SK-MEL-5 (cell line): ENCODE measurements around the gene LSMEM2. TPM values are rescaled to one million over a fixed set of nuclear protein-coding genes. Genes with fewer than 3 reads are reported as not detected.
A peak's percentile ranks its signal among the peaks of the same experiment; 100 is the strongest.

Source experiments
- DNase-seq: peaks from one replicate; pipeline ENCODE4 v3.0.0-alpha.2; 2016; ENCODE audit warnings: low read depth, low spot score
- in situ Hi-C: cut with HindIII; loops from 2 replicates; pipeline ENCODE4 v1.10.0; 2016; ENCODE audit warnings: low sequenced_read_pairs, high pct_unique_total_duplicates, low pct_unique_long_range_greater_than_20kb
- polyA plus RNA-seq, 2 experiments: library from polyadenylated mRNA; depleted of rRNA; stranded (reverse); fragments of >200 nt; gene quantifications; 2 replicates each; pipeline ENCODE4 v1.2.3, GENCODE V29; 2015
- total RNA-seq: library from RNA; depleted of rRNA; stranded (reverse); fragments of >200 nt; shearing (Covaris generic); gene quantifications from 2 replicates; pipeline ENCODE4 v1.2.3, GENCODE V29; 2014; rRNA removed

Gene LSMEM2
- total RNA-seq = not detected in 2 replicates
- polyA plus RNA-seq (2015; cell fraction: cytosol; rRNA removed) = not detected in 2 replicates
- 0.12 TPM in 1 of 2 replicates, not detected in the other for polyA plus RNA-seq (2015; cell fraction: nucleus; rRNA removed)

GRCh38 chr3:50278880-50279224 is at the start of gene LSMEM2:
LSMEM2 (plus strand) TSS chr3:50279087; CDS start chr3:50279114, 27 bp downstream.
- in situ Hi-C loops = no loop called here
- DNase-seq = no peak

GRCh38 chr3:50229490-50229889 is 49.4 kb upstream of the LSMEM2 start:
- no peak for DNase-seq
- in situ Hi-C loops = no loop called here

GRCh38 chr3:50230104-50230793 is 48.6 kb upstream of the LSMEM2 start:
- in situ Hi-C loops = no loop called here
- DNase-seq = no peak

GRCh38 chr3:50230794-50231125 is 48.1 kb upstream of the LSMEM2 start:
- in situ Hi-C loops = no loop called here
- DNase-seq = no peak

- in situ Hi-C loops = no loop called here
- no peak for DNase-seq
Observed at GRCh38 chr3:50231581-50231980, 47.3 kb upstream of the LSMEM2 start.

- in situ Hi-C loops = no loop called here
- DNase-seq = no peak
Observed at GRCh38 chr3:50232303-50232702, 46.6 kb upstream of the LSMEM2 start.

- in situ Hi-C loops = no loop called here
Observed at GRCh38 chr3:50233176-50233575, 45.7 kb upstream of the LSMEM2 start.

GRCh38 chr3:50235716-50236483 is 43.0 kb upstream of the LSMEM2 start, which contains the start of gene GNAI2:
GNAI2 (plus strand) TSS chr3:50236204; CDS start chr3:50236336, 132 bp downstream.
- in situ Hi-C loops = no loop called here
- DNase-seq = peak; percentile 98

More at GRCh38 chr3:50233176-50233575, 45.7 kb upstream of the LSMEM2 start:
- no peak for DNase-seq

- no peak for DNase-seq
- in situ Hi-C loops = no loop called here
Observed at GRCh38 chr3:50236484-50237132, 42.3 kb upstream of the LSMEM2 start.

GRCh38 chr3:50237133-50237651 is 41.7 kb upstream of the LSMEM2 start:
- DNase-seq = no peak
- in situ Hi-C loops = no loop called here

- in situ Hi-C loops = no loop called here
Observed at GRCh38 chr3:50237754-50238548, 40.9 kb upstream of the LSMEM2 start.

GRCh38 chr3:50238549-50239026 is 40.3 kb upstream of the LSMEM2 start:
- in situ Hi-C loops = no loop called here
- no peak for DNase-seq

More at GRCh38 chr3:50237754-50238548, 40.9 kb upstream of the LSMEM2 start:
- DNase-seq = peak; percentile 78

GRCh38 chr3:50239649-50240048 is 39.2 kb upstream of the LSMEM2 start:
- in situ Hi-C loops = no loop called here
- no peak for DNase-seq

GRCh38 chr3:50241163-50241562 is 37.7 kb upstream of the LSMEM2 start:
- no peak for DNase-seq
- in situ Hi-C loops = no loop called here

- in situ Hi-C loops = no loop called here
- DNase-seq = no peak
Observed at GRCh38 chr3:50241713-50242380, 37.0 kb upstream of the LSMEM2 start.

- in situ Hi-C loops = no loop called here
- DNase-seq = no peak
Observed at GRCh38 chr3:50242381-50242770, 36.5 kb upstream of the LSMEM2 start.
